ENCODE data around the gene PRKCH.

- TF ChIP-seq CTCF (IDR thresholded peaks at IDR 0.05) (no peak), POLR2A (IDR thresholded peaks at IDR 0.05) (no peak)
Measured at GRCh38 chr14:61517911-61518384, 196.6 kb downstream of the PRKCH start.
